ENCODE results near the gene PPP1R26.

GRCh38 chr9:135492886-135493669 lies 13.5 kb downstream of the PPP1R26 start:
- TF ChIP-seq CTCF (IDR thresholded peaks at IDR 0.05) (no peak), POLR2A (IDR thresholded peaks at IDR 0.05) (no peak)
